Activated B cell treated with CpG ODN at 0.5 μM for 24 hours (primary cell): Measurements from ENCODE around the gene HIVEP1. TPM values are rescaled to one million over a fixed set of nuclear protein-coding genes. Genes with fewer than 3 reads are reported as not detected.

ENCODE experiments used
- ATAC-seq: fragments of 200-7000 bp; cut with Tn5 transposase; one replicate; pipeline ENCODE4 v1.10.0; 2021; ENCODE audit warnings: low read depth, mild to moderate bottlenecking, moderate library complexity
- CTCF ChIA-PET: fragments of 350-600 bp; sonication (Branson Sonifier 250); formaldehyde crosslinking; loops from one replicate; lab custom pipeline; 2021; ENCODE audit warnings: antibody characterized with exemption; lab: Charles Lee
- POLR2A ChIA-PET: fragments of 350-600 bp; sonication (Branson Sonifier 250); formaldehyde crosslinking; loops from one replicate; lab custom pipeline; 2021; ENCODE audit warnings: antibody characterized with exemption; lab: Charles Lee
- DNase-seq: peaks from one replicate; pipeline ENCODE4 v3.0.0; 2022
- H3K27ac Mint-ChIP-seq: one replicate; pipeline ENCODE4 v1.8.0; 2020; ENCODE audit warnings: mixed read lengths
- H3K27me3 Mint-ChIP-seq: one replicate; pipeline ENCODE4 v1.8.0; 2021; ENCODE audit warnings: mixed read lengths
- H3K36me3 Mint-ChIP-seq: one replicate; pipeline ENCODE4 v1.8.0; 2021; ENCODE audit warnings: low read depth, mixed read lengths
- H3K4me1 Mint-ChIP-seq: one replicate; pipeline ENCODE4 v1.8.0; 2021; ENCODE audit warnings: mixed read lengths
- H3K4me3 Mint-ChIP-seq: one replicate; pipeline ENCODE4 v1.8.0; 2020; ENCODE audit warnings: mild to moderate bottlenecking, mixed read lengths
- H3K9me3 Mint-ChIP-seq: one replicate; pipeline ENCODE4 v1.8.0; 2020; ENCODE audit warnings: mixed read lengths
- intact Hi-C: fragments of 100-400 bp; cut with micrococcal nuclease; formaldehyde crosslinking; loops from one replicate; pipeline ENCODE4 v1.15.1; 2024
- total RNA-seq: library from RNA; stranded (reverse); gene quantifications from 2 replicates; pipeline ENCODE4 v1.2.3, GENCODE V29; 2022
- TF ChIP-seq, protein P1 (sequence below): fragments of 200-600 bp; IDR thresholded peaks from one replicate; pipeline ENCODE4 v1.8.0; 2022; ENCODE audit warnings: antibody characterized with exemption, mild to moderate bottlenecking

Gene HIVEP1
- total RNA-seq, 1 donor from 2014 or later = 91.0 TPM

DNA sequence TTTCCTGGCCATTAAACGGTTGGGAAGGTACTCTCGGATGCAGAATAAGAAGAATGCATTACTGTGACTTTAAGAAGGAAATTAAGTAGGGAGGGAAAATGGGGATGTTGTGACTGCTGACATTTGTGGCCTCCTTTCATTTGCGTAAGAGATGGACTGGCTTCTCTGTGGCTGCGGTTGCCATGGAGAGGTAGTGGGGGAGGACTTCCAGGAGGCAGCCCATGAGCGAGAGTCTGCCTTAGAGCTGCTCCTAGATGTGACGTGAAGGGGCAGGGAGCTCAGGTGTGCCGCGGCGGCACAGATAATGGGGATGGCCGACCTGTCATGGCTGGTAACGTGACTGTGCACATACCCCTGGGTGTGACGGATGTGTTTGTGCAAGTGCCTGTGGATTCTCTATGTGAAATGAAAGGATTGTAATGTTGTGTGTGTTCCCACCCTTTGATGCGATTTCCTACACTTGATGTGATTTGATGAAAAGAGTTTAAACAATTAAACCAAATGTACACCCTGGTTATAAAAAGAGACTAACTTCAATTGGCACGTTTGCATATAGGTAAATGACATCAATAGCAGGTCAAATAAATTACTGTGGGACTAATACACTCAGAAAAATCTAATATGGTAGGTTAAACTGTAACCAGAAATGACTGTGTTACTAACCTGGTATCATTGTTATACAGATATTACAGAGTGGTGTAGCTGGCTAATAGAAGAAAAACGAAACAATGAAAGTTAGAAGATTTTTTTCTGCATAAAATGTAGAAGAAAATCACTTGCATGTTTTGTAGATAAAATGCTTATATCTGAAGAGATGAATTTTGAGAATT lies 48.9 kb downstream of the HIVEP1 start:
- Mint-ChIP-seq H3K9me3 (no peaks in the 10 kb centered on the region), H3K27me3 (no peaks in the 10 kb centered on the region), H3K36me3 (peaks cover 8% of the 10 kb centered on the region), H3K27ac (peak overlapping the region; percentile 97), H3K4me3 (peak overlapping the region; percentile 90), H3K4me1 (peaks cover 78% of the 10 kb centered on the region)
- ATAC-seq = peak; percentile 88
- intact Hi-C loops = loop anchor here (1.0 kb wide), 3 partner anchors 9 to 58 kb away; no protein-coding TSS in a partner anchor
- peak; percentile 66 for DNase-seq
- TF ChIP-seq, protein P1, sequence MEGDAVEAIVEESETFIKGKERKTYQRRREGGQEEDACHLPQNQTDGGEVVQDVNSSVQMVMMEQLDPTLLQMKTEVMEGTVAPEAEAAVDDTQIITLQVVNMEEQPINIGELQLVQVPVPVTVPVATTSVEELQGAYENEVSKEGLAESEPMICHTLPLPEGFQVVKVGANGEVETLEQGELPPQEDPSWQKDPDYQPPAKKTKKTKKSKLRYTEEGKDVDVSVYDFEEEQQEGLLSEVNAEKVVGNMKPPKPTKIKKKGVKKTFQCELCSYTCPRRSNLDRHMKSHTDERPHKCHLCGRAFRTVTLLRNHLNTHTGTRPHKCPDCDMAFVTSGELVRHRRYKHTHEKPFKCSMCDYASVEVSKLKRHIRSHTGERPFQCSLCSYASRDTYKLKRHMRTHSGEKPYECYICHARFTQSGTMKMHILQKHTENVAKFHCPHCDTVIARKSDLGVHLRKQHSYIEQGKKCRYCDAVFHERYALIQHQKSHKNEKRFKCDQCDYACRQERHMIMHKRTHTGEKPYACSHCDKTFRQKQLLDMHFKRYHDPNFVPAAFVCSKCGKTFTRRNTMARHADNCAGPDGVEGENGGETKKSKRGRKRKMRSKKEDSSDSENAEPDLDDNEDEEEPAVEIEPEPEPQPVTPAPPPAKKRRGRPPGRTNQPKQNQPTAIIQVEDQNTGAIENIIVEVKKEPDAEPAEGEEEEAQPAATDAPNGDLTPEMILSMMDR = no peak
- POLR2A ChIA-PET = interaction anchor here (0.6 to 1.8 kb wide), 9 partner anchors 9 to 620 kb away, joined by 3 to 15 read pairs (median 5); partner anchors contain the start of gene HIVEP1
- CTCF ChIA-PET = no interaction called here

DNA sequence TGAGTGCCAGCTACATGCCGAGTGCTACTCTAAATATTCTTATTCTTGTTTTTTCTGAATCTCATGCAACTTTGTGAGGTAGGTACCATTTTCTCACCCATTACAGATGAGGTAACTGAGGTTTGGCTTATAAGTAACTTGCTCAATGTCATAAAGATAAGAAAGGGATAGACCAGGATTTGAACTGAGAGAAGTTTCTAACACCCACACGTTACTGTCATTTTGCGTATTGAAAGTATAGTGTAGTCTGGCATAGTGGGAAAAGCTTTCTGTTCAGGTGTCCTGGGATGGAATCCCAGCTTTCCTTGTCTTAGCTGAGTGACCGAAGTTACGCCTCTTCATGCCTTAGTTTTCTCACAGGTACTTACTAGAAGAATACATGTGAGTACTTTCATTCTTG lies 50.5 kb downstream of the HIVEP1 start:
- CTCF ChIA-PET = no interaction called here
- intact Hi-C loops = no loop called here
- TF ChIP-seq, protein P1 = no peak
- ATAC-seq (no peak), DNase-seq (no peak)
- POLR2A ChIA-PET = interaction anchor here (1.2 to 2.5 kb wide), 3 partner anchors 10 to 57 kb away, joined by 4 to 10 read pairs (median 6); no protein-coding TSS in a partner anchor
- Mint-ChIP-seq H3K27ac (no peak overlapping the region), H3K27me3 (no peaks in the 10 kb centered on the region), H3K4me3 (no peak overlapping the region), H3K36me3 (peaks cover 8% of the 10 kb centered on the region), H3K9me3 (no peaks in the 10 kb centered on the region), H3K4me1 (peaks cover 78% of the 10 kb centered on the region)

DNA sequence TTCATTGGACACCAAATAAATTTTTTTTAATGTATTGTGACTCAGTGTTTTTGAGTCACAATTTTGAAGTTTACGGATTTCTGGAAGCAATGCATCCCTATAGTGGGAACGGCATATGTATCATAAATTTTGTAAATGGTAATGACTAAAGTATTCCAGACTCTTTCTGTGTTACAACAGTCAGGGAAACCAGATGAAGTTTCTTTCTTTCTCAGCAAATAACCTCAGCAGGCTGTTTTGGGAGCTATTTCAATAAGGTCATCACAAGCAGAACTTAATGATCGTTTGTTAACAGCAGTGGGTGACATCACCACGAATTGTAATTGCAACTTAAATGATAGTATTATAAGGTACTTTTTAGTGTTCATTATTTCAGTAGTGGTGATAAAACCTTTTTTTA lies 52.0 kb downstream of the HIVEP1 start:
- DNase-seq = no peak
- Mint-ChIP-seq H3K4me1 (peaks cover 64% of the 10 kb centered on the region), H3K4me3 (peak overlapping the region; percentile 35), H3K27ac (no peak overlapping the region), H3K36me3 (peaks cover 10% of the 10 kb centered on the region), H3K9me3 (no peaks in the 10 kb centered on the region), H3K27me3 (no peaks in the 10 kb centered on the region)
- no peak for ATAC-seq
- intact Hi-C loops = loop anchor here (2.0 kb wide), 1 partner anchor 15 kb away; no protein-coding TSS in a partner anchor
- CTCF ChIA-PET = interaction anchor here (2.0 kb wide), 1 partner anchor 170 kb away, joined by 5 read pairs; no protein-coding TSS in a partner anchor
- TF ChIP-seq, protein P1 = no peak
- POLR2A ChIA-PET = interaction anchor here (0.7 to 2.5 kb wide), 3 partner anchors 12 to 47 kb away, joined by 3 to 10 read pairs (median 6); no protein-coding TSS in a partner anchor

DNA sequence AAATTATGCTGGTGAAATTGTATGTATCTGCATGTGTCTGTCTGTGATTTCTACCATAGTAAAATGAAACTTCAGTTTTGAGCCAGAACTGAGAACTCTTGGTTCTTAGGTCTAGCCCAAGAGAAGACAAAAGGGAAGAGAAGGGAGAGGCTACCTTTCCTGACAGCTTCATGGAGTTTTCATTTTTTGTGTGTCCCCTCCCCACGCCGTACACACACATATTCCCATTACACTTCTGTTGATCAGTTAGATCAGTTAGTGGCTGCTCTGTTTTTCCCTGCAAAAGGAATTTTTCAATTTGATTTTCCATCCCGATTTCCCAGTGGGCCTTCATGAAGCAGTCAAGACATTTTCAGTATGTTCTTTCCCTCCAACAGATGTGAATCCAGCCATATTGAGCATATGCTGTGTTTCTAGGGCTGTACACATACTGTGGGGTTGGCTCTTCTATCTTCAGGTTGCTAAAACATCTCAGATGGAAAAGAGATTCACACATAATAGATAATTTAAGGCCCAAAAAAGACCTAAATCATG lies 52.5 kb downstream of the HIVEP1 start:
- intact Hi-C loops = loop anchor here (2.0 kb wide), 1 partner anchor 16 kb away; no protein-coding TSS in a partner anchor

More for the DNA sequence above, 52.5 kb downstream of the HIVEP1 start:
- no peaks in the 10 kb centered on the region for H3K9me3 Mint-ChIP-seq
- ChIA-PET CTCF (interaction anchor here (1.2 to 2.0 kb wide), 3 partner anchors 9 to 169 kb away, joined by 3 to 7 read pairs (median 5); no protein-coding TSS in a partner anchor), POLR2A (interaction anchor here (1.1 to 2.5 kb wide), 9 partner anchors 10 to 82 kb away, joined by 3 to 39 read pairs (median 10); partner anchors contain the start of gene HIVEP1)
- H3K4me1 Mint-ChIP-seq = peaks cover 60% of the 10 kb centered on the region
- no peak for DNase-seq
- H3K27me3 Mint-ChIP-seq = no peaks in the 10 kb centered on the region
- peak overlapping the region; percentile 94 for H3K27ac Mint-ChIP-seq
- peaks cover 8% of the 10 kb centered on the region for H3K36me3 Mint-ChIP-seq
- peak overlapping the region; percentile 35 for H3K4me3 Mint-ChIP-seq
- TF ChIP-seq, protein P1 = no peak
- ATAC-seq = no peak
